Fibroblast of mammary gland (primary cell): Measurements from ENCODE around the gene CMIP.

Source experiments
- DNase-seq: peaks from one replicate; pipeline ENCODE4 v3.0.0-alpha.2; 2010; ENCODE audit warnings: low read depth
- H3K4me3 ChIP-seq: 2 replicates; pipeline ENCODE4 v1.5.1; 2011; ENCODE audit warnings: low read depth, mild to moderate bottlenecking, low read length, moderate library complexity; ENCODE audit not compliant: control insufficient read depth
- CTCF ChIP-seq: conservative IDR thresholded peaks from 2 replicates; pipeline ENCODE4 v1.5.1; 2011; ENCODE audit warnings: low read depth, low read length, inconsistent platforms; ENCODE audit not compliant: control insufficient read depth, insufficient read depth

The CMIP gene

GRCh38 chr16:81707411-81708265 is 263.0 kb downstream of the CMIP start:
- no peak for TF ChIP-seq CTCF
- peak; percentile 63 for DNase-seq
- no peak overlapping the region for H3K4me3 ChIP-seq

GRCh38 chr16:81708266-81709015 is 263.8 kb downstream of the CMIP start:
- H3K4me3 ChIP-seq, result no peak overlapping the region
- DNase-seq, result no peak
- no peak for TF ChIP-seq CTCF

DNA sequence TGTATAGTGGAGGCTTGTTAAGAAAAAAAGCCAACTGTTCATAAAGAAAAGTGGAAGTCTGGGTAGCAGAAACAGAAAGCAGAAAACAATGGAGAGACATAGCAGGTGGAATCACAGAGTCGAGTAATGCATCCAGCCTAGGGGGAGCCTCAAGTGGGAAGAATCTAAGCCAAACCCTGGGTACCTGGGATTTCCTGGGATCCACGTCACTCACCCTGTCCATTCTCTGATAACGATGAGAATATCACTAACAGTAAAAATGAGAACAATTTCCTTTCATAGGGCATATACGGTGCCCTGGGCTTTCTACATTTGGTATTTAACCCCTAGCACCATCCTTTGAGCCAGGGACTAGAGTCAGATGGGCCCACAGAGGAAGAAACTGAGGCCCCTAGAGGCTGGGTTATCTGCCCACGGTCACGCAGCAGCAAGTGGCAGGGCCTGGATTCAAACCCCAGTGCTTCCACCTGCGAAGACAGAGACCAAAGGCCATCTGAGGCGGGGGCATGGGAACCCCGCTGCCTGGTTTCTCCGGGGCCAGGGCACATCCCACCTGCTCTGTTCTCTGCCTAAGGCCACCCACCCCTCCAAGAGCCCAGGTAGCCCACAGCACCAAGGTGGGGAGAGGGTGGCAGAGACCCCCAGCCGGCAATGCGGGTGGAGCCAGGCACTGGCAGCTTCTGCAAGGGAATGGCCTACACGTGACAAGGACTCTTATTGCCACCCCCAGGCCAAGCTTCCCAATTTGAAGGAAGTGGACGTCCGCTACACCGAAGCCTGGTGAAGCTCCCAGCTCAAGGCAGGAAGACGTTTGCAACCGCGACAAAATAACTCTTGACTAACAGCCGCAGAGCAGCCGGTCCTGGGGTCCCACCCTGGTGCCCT is 264.6 kb downstream of the CMIP start:
- H3K4me3 ChIP-seq, result no peak overlapping the region
- no peak for DNase-seq
- no peak for TF ChIP-seq CTCF

DNA sequence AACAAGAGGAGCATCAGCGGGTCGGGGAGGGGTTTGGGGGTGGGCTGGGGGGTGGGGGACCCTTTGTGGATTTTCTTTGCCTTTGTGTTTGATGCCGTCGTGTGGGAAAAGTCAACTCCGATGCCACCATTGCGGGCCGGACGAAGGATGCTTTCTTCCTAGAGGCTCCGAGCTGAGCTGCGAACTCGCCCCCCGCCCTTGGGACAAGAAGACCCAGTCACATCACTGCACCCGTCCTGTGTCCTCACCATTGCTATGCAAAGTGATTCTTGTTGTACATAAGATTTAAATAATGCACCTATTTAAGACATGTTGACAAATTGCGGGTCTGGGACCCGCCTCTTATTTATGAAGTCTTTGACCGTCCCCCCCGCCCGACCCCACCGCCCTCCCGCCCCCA is 265.4 kb downstream of the CMIP start:
- no peak overlapping the region for H3K4me3 ChIP-seq
- no peak for DNase-seq
- no peak for TF ChIP-seq CTCF

DNA sequence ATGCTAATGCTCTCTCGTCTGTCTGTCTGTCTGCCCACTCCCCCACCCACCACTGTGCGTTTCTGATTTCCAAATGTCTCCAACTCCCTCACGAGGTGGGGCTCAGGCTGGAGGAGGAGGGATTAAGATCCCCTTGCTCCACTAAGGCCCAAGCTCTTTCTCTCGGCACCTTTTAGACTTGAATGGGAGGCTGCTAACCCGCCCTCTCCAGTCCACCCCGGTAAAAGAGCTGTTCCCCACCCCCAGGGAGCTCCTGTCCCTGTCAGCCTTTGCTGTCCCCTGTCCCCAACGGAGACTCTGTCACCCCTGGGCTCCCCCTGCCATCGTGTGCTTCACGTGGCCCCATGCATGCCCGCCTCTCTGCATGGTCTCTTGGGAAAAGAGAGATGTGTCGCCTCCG is 266.0 kb downstream of the CMIP start:
- no peak for DNase-seq
- no peak overlapping the region for H3K4me3 ChIP-seq
- TF ChIP-seq CTCF, result no peak

- TF ChIP-seq CTCF, result no peak
- peak; percentile 92 for DNase-seq
- H3K4me3 ChIP-seq, result no peak overlapping the region
Measured at GRCh38 chr16:81711657-81712319, 267.2 kb downstream of the CMIP start.
